ENCODE results near the gene AMIGO2.
"Not testable (repeated sequence)": the region's sequence is repeated elsewhere in the genome, so short reads cannot be mapped to it uniquely, and the experiment has no call there.

Gene AMIGO2

GRCh38 chr12:47071241-47071852 lies 8.4 kb downstream of the AMIGO2 start:
- H3K36me3 Mint-ChIP-seq (ENCODE audit: low read depth): peaks cover 9% of the 10 kb centered on the region
- no peak overlapping the region for H3K4me3 Mint-ChIP-seq
- H3K4me1 Mint-ChIP-seq: peaks cover 26% of the 10 kb centered on the region
- no peak for ATAC-seq
- H3K27me3 Mint-ChIP-seq: no peaks in the 10 kb centered on the region
- no peak overlapping the region for H3K27ac Mint-ChIP-seq
- no peaks in the 10 kb centered on the region for H3K9me3 Mint-ChIP-seq
- DNase-seq: no peak

- Mint-ChIP-seq H3K9me3 (no peaks in the 10 kb centered on the region), H3K27ac (no peak overlapping the region), H3K4me3 (no peak overlapping the region), H3K36me3 (ENCODE audit: low read depth) (peaks cover 2% of the 10 kb centered on the region), H3K4me1 (peaks cover 22% of the 10 kb centered on the region), H3K27me3 (no peaks in the 10 kb centered on the region)
- ATAC-seq (no peak), DNase-seq (no peak)
Observed at GRCh38 chr12:47070310-47070709, 9.4 kb downstream of the AMIGO2 start.

- H3K27ac Mint-ChIP-seq: no peak overlapping the region
Observed at GRCh38 chr12:47068539-47068938, 11.2 kb downstream of the AMIGO2 start.

GRCh38 chr12:47067771-47068431 lies 11.9 kb downstream of the AMIGO2 start:
- H3K4me1 Mint-ChIP-seq: peaks cover 20% of the 10 kb centered on the region
- no peaks in the 10 kb centered on the region for H3K36me3 Mint-ChIP-seq (ENCODE audit: low read depth)
- H3K9me3 Mint-ChIP-seq: no peaks in the 10 kb centered on the region

More at GRCh38 chr12:47068539-47068938, 11.2 kb downstream of the AMIGO2 start:
- no peak for ATAC-seq
- H3K4me1 Mint-ChIP-seq: peaks cover 22% of the 10 kb centered on the region
- H3K36me3 Mint-ChIP-seq (ENCODE audit: low read depth): no peaks in the 10 kb centered on the region
- no peak for DNase-seq
- H3K27me3 Mint-ChIP-seq: no peaks in the 10 kb centered on the region
- H3K4me3 Mint-ChIP-seq: no peak overlapping the region
- no peaks in the 10 kb centered on the region for H3K9me3 Mint-ChIP-seq

GRCh38 chr12:47067176-47067575 lies 12.6 kb downstream of the AMIGO2 start:
- DNase-seq (peak; percentile 11), ATAC-seq (peak; percentile 79)
- Mint-ChIP-seq H3K36me3 (ENCODE audit: low read depth) (no peaks in the 10 kb centered on the region), H3K27me3 (no peaks in the 10 kb centered on the region), H3K27ac (peak overlapping the region; percentile 66), H3K9me3 (no peaks in the 10 kb centered on the region), H3K4me3 (no peak overlapping the region), H3K4me1 (peaks cover 20% of the 10 kb centered on the region)

More at GRCh38 chr12:47067771-47068431, 11.9 kb downstream of the AMIGO2 start:
- ATAC-seq (no peak), DNase-seq (no peak)
- no peak overlapping the region for H3K27ac Mint-ChIP-seq
- no peaks in the 10 kb centered on the region for H3K27me3 Mint-ChIP-seq
- no peak overlapping the region for H3K4me3 Mint-ChIP-seq

- peak; percentile 77 for ATAC-seq
- H3K27ac Mint-ChIP-seq: peak overlapping the region; percentile 66
- H3K9me3 Mint-ChIP-seq: no peaks in the 10 kb centered on the region
- no peak overlapping the region for H3K4me3 Mint-ChIP-seq
- no peaks in the 10 kb centered on the region for H3K27me3 Mint-ChIP-seq
- DNase-seq: no peak
- no peaks in the 10 kb centered on the region for H3K36me3 Mint-ChIP-seq (ENCODE audit: low read depth)
- peaks cover 20% of the 10 kb centered on the region for H3K4me1 Mint-ChIP-seq
Observed at GRCh38 chr12:47066278-47067025, 13.3 kb downstream of the AMIGO2 start.

GRCh38 chr12:47065546-47065945 lies 14.2 kb downstream of the AMIGO2 start:
- DNase-seq: no peak
- H3K36me3 Mint-ChIP-seq (ENCODE audit: low read depth): no peaks in the 10 kb centered on the region
- no peak overlapping the region for H3K4me3 Mint-ChIP-seq
- ATAC-seq: no peak
- no peaks in the 10 kb centered on the region for H3K9me3 Mint-ChIP-seq
- peaks cover 20% of the 10 kb centered on the region for H3K4me1 Mint-ChIP-seq
- no peak overlapping the region for H3K27ac Mint-ChIP-seq
- H3K27me3 Mint-ChIP-seq: no peaks in the 10 kb centered on the region

- not testable (repeated sequence) for DNase-seq; ATAC-seq; H3K27ac Mint-ChIP-seq; H3K4me3 Mint-ChIP-seq; H3K9me3 Mint-ChIP-seq; H3K27me3 Mint-ChIP-seq; H3K4me1 Mint-ChIP-seq; H3K36me3 Mint-ChIP-seq (ENCODE audit: low read depth)
Observed at GRCh38 chr12:47058640-47059039, 21.1 kb downstream of the AMIGO2 start.

GRCh38 chr12:47056944-47057343 lies 22.8 kb downstream of the AMIGO2 start:
- H3K9me3 Mint-ChIP-seq: peaks cover 16% of the 10 kb centered on the region
- not testable (repeated sequence) for H3K4me1 Mint-ChIP-seq; H3K27me3 Mint-ChIP-seq; H3K4me3 Mint-ChIP-seq; ATAC-seq; H3K27ac Mint-ChIP-seq; H3K36me3 Mint-ChIP-seq (ENCODE audit: low read depth); DNase-seq

GRCh38 chr12:47055856-47056255 lies 23.9 kb downstream of the AMIGO2 start:
- not testable (repeated sequence) for H3K27ac Mint-ChIP-seq, DNase-seq, ATAC-seq, H3K4me1 Mint-ChIP-seq, H3K4me3 Mint-ChIP-seq, H3K27me3 Mint-ChIP-seq
- H3K9me3 Mint-ChIP-seq: peaks cover 24% of the 10 kb centered on the region
- H3K36me3 Mint-ChIP-seq (ENCODE audit: low read depth): peaks cover 11% of the 10 kb centered on the region

- no peak for DNase-seq
- Mint-ChIP-seq H3K36me3 (ENCODE audit: low read depth) (peaks cover 13% of the 10 kb centered on the region), H3K4me3 (no peak overlapping the region), H3K4me1 (no peaks in the 10 kb centered on the region), H3K27me3 (no peaks in the 10 kb centered on the region), H3K9me3 (peaks cover 26% of the 10 kb centered on the region), H3K27ac (no peak overlapping the region)
- ATAC-seq: no peak
Observed at GRCh38 chr12:47054659-47055058, 25.1 kb downstream of the AMIGO2 start.

- Mint-ChIP-seq H3K27me3 (no peaks in the 10 kb centered on the region), H3K4me3 (no peak overlapping the region), H3K4me1 (no peaks in the 10 kb centered on the region), H3K27ac (no peak overlapping the region), H3K36me3 (ENCODE audit: low read depth) (peaks cover 13% of the 10 kb centered on the region), H3K9me3 (peaks cover 24% of the 10 kb centered on the region)
- ATAC-seq (no peak), DNase-seq (no peak)
Observed at GRCh38 chr12:47053961-47054360, 25.8 kb downstream of the AMIGO2 start.

GRCh38 chr12:47052274-47052673 lies 27.5 kb downstream of the AMIGO2 start:
- ATAC-seq (no peak), DNase-seq (no peak)
- H3K9me3 Mint-ChIP-seq: peaks cover 30% of the 10 kb centered on the region
- H3K36me3 Mint-ChIP-seq (ENCODE audit: low read depth): peaks cover 13% of the 10 kb centered on the region
- no peaks in the 10 kb centered on the region for H3K27me3 Mint-ChIP-seq
- H3K4me3 Mint-ChIP-seq: no peak overlapping the region
- no peaks in the 10 kb centered on the region for H3K4me1 Mint-ChIP-seq
- no peak overlapping the region for H3K27ac Mint-ChIP-seq

- not testable (repeated sequence) for ATAC-seq
Observed at GRCh38 chr12:47051291-47051690, 28.5 kb downstream of the AMIGO2 start.

GRCh38 chr12:47048541-47048940 lies 31.2 kb downstream of the AMIGO2 start:
- no peak for ATAC-seq

More at GRCh38 chr12:47051291-47051690, 28.5 kb downstream of the AMIGO2 start:
- H3K27ac Mint-ChIP-seq; H3K4me3 Mint-ChIP-seq; H3K27me3 Mint-ChIP-seq; H3K36me3 Mint-ChIP-seq (ENCODE audit: low read depth); H3K4me1 Mint-ChIP-seq; DNase-seq: not testable (repeated sequence)
- peaks cover 27% of the 10 kb centered on the region for H3K9me3 Mint-ChIP-seq

More at GRCh38 chr12:47048541-47048940, 31.2 kb downstream of the AMIGO2 start:
- no peak overlapping the region for H3K27ac Mint-ChIP-seq
- peaks cover 9% of the 10 kb centered on the region for H3K36me3 Mint-ChIP-seq (ENCODE audit: low read depth)
- peaks cover 25% of the 10 kb centered on the region for H3K9me3 Mint-ChIP-seq
- no peak overlapping the region for H3K4me3 Mint-ChIP-seq
- H3K27me3 Mint-ChIP-seq: peaks cover 2% of the 10 kb centered on the region
- H3K4me1 Mint-ChIP-seq: no peaks in the 10 kb centered on the region
- no peak for DNase-seq
